ENCODE data around the gene CTTNBP2NL.

GRCh38 chr1:112373806-112374205, 22.2 kb upstream of the CTTNBP2NL start:
- no peak for TF ChIP-seq ZNF350 (tag by site-specific recombination; IDR thresholded peaks at IDR 0.05)
- TF ChIP-seq AEBP2 (tag by site-specific recombination; IDR thresholded peaks at IDR 0.05; ENCODE audit: borderline replicate concordance) = no peak
- TF ChIP-seq, protein P1, sequence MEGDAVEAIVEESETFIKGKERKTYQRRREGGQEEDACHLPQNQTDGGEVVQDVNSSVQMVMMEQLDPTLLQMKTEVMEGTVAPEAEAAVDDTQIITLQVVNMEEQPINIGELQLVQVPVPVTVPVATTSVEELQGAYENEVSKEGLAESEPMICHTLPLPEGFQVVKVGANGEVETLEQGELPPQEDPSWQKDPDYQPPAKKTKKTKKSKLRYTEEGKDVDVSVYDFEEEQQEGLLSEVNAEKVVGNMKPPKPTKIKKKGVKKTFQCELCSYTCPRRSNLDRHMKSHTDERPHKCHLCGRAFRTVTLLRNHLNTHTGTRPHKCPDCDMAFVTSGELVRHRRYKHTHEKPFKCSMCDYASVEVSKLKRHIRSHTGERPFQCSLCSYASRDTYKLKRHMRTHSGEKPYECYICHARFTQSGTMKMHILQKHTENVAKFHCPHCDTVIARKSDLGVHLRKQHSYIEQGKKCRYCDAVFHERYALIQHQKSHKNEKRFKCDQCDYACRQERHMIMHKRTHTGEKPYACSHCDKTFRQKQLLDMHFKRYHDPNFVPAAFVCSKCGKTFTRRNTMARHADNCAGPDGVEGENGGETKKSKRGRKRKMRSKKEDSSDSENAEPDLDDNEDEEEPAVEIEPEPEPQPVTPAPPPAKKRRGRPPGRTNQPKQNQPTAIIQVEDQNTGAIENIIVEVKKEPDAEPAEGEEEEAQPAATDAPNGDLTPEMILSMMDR (tag by site-specific recombination; IDR thresholded peaks at IDR 0.05) = no peak
- TF ChIP-seq, protein P2, sequence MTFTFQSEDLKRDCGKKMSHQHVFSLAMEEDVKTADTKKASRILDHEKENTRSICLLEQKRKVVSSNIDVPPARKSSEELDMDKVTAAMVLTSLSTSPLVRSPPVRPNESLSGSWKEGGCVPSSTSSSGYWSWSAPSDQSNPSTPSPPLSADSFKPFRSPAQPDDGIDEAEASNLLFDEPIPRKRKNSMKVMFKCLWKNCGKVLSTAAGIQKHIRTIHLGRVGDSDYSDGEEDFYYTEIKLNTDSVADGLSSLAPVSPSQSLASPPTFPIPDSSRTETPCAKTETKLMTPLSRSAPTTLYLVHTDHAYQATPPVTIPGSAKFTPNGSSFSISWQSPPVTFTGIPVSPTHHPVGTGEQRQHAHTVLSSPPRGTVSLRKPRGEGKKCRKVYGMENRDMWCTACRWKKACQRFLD (tag by site-specific recombination; IDR thresholded peaks at IDR 0.05) = no peak
- no peak for TF ChIP-seq ZNF768 (tag by site-specific recombination; IDR thresholded peaks at IDR 0.05)
- TF ChIP-seq ZNF501 (tag by site-specific recombination; IDR thresholded peaks at IDR 0.05) = no peak
- no peak for TF ChIP-seq ZBTB6 (tag by site-specific recombination; IDR thresholded peaks at IDR 0.05)
- TF ChIP-seq ZNF335 (tag by site-specific recombination; conservative IDR thresholded peaks at IDR 0.05) = no peak
- no peak for TF ChIP-seq REST (tag by site-specific recombination; IDR thresholded peaks at IDR 0.05)
- TF ChIP-seq ZNF791 (tag by site-specific recombination; IDR thresholded peaks at IDR 0.05) = no peak
- no peak for TF ChIP-seq ZNF157 (tag by site-specific recombination; IDR thresholded peaks at IDR 0.05)
- TF ChIP-seq KLF16 (tag by site-specific recombination; IDR thresholded peaks at IDR 0.05) = no peak
- TF ChIP-seq SETDB1 (IDR thresholded peaks at IDR 0.05; ENCODE audit: insufficient read length, low read length) = no peak
- TF ChIP-seq ZNF121 (tag by site-specific recombination; IDR thresholded peaks at IDR 0.05) = no peak

Measured in HEK293 (cell line).